Peyer's patch (tissue), 4 donors: ENCODE data around the gene TICRR.

Source experiments
- CTCF ChIP-seq, 6 experiments: fragments of 450-650 bp in 4 of 6; fragments of 200-600 bp in 2 of 6; sonication (generic) in 1 of 6; IDR thresholded peaks; one replicate each; pipeline ENCODE4 v1.5.1; 2017 to 2019; ENCODE audit warnings: antibody characterized with exemption in 6 of 6, mild to moderate bottlenecking in 3 of 6, moderate library complexity in 1 of 6
- POLR2A ChIP-seq, 2 donors: fragments of 450-650 bp; IDR thresholded peaks; one replicate each; pipeline ENCODE4 v1.5.1; 2017; ENCODE audit warnings: antibody characterized with exemption in 2 of 2, mild to moderate bottlenecking in 2 of 2, moderate library complexity in 2 of 2

- TF ChIP-seq CTCF (IDR thresholded peaks at IDR 0.05) (no peak), POLR2A (IDR thresholded peaks at IDR 0.05) (no peak)
Measured at GRCh38 chr15:89652131-89652530, 76.9 kb downstream of the TICRR start.
